HG03521 (cell line): ENCODE results near the gene GJA5.

Experiments
- ATAC-seq: cut with Tn5 transposase; IDR thresholded peaks from one replicate; pipeline ENCODE4 v1.9.1; 2021; ENCODE audit warnings: mild to moderate bottlenecking, moderate library complexity; ENCODE audit not compliant: unreplicated experiment

GJA5 gene

DNA sequence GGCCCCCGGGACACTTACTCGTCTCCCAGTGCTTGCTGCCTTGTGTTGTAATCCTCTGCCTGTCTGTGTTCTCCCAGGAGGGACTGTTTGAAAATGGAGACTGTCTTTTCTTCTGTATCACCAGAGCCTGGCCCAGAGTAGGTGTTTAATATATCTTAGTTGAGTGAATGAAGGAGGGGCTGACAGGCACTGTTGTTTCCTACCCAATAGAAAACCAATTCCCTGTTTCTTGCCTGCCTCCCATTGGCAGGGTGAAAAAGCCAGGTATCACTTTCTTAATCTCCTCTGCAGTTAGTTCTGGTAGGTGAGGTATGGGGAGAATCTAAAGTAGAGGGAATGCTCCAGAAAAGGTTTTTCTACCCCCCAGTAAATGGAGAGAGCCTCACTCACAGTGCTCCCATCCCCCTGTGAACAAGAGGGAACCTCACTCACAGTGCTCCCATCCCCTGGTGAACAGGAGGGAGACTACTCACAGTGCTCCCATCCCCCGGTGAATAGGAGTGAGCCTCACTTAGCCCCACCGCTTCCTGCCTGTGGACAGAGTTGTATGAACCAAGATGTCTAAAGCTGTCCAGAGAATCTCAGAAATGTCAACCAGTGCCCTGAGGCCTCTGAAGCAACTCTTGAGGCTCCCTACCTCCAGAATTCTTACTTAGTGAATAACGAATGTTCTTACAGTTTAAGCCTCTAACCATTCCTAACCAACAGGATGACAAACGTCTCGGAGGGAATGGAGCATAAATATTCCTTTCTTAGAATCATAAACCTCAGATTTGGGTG is at the start of gene GJA5:
Gene GJA5, minus strand, starts transcription at position 122 of the 780 bp plus-strand sequence. CDS start 1,364 bp downstream, outside the sequence.
- ATAC-seq = no peak

DNA sequence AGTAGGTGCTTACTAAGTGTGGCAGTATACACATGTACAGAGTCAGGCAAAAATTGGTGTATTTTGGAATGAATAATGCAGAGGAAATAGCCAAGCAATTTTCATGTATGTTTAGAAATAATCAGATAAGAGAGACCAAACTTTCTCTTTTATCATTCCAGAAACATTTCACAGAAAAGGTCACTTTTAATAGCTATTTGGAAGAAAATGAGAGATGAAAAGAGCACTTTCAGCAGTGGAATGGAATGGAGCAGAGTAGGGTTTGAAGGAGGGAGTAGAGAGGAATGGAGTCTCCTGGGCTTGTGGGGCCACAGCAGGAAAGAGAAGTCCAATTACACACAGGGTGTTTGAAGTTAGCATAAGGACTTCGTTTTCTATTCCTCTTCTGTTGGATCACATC is 48.8 kb upstream of the GJA5 start:
- no peak for ATAC-seq

DNA sequence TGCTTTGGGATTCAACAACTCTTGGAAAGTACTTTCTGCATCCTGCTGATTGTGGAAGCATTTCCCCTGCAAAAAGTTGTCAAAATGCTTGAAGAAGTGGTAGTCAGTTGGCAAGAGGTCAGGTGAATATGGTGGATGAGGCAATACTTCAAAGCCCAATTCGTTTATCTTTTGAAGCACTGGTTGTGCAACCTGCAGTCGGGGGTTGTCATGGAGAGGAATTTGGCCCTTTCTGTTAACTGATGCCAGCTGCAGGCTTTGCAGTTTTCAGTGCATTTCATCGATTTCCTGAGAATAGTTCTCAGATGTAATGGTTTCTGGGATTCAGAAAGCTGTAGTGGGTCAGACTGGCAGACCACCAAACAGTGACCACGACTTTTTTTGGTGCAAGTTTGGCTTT is 47.6 kb upstream of the GJA5 start:
- ATAC-seq = no peak

DNA sequence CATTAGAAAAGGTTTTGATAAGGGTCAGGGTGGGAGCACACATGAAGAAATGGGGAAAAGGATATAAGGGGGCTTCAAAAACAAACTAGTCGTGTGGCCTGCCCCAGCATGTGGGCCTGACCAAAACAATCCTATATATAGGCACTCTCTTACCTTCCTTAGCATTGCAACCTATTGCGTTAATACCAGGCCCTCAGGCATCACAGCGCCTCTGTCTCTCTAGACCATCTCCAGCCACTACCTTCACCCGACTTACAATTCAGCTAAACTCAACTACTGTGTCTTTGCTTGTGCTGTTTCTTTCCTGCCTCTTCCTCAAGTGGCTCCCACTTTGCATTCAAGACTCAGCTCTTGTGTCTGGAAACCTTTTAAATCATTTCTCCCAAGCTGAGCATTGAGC is 47.0 kb upstream of the GJA5 start:
- no peak for ATAC-seq

DNA sequence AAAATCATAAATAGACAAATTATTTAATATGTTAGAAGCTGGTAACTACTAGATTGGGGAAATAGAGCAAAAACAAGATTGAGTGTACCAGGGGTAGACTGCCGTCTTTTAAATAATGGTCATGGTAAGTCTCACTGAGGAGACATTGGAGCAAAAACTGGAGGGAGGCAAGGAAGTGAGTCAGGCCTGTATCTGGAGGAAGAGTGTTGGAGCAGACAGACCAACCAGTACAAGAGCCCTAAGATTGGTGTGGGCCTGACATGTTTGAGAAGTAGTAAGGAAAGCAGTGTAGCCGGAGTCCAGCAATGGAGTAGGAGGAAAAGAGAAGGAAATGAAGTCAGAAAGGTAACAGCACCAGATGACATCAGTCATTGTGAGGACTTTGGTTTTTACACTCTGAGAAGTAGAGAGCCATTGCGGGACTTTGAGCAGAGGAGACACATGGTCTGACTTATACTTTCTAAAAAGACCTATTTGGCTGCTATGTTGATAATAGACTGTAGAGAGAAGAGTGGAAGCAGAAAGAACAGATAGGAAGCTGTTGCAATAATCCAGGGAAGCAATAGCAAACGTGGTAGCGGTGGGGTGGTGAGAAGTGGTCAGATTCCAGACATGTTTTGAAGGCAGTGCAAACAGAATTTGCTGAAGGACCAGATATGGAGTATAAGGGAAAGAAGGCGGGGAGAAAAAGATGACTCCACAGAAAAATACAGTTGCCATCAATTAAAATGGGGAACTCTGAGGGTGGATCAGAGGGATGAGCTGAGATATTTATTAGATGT is 44.7 kb upstream of the GJA5 start:
- no peak for ATAC-seq

DNA sequence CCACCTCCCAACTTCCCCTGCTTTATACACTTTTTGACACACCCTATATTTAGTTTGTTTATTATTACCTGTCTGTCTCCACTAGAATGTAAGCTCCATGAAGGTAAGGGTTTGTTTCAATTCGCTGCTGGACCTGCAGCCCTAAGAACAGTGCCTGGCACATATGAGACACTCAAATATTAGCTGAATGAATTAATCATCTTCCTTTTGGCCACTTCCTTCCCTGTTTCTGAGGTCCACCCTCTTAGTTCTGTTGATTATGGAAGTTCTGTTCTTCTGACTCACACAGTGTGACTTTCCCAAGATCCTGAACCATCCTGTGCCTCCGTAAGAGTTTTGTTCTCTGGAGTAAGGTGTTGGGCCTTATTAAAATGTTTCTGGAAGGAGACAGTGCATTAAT is 40.4 kb upstream of the GJA5 start:
- no peak for ATAC-seq

DNA sequence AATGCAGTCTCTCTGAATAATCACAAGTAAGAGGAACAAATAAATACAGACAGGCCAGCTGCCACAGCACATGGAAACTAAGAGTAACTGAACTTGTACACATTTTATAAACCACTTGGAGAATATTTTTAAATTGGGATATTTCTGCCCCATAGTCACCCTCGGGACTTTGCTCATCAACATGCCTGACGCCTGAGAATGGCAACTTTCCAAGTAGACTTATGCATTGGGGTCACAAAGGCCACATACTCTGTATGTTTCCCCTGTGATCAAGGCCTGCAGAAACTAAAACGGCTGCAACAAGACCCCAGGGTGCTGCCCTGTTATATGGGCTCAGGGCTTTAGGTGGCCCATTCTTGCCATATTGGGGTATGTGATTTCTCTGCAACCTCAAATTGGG is 38.3 kb upstream of the GJA5 start:
- ATAC-seq = no peak

DNA sequence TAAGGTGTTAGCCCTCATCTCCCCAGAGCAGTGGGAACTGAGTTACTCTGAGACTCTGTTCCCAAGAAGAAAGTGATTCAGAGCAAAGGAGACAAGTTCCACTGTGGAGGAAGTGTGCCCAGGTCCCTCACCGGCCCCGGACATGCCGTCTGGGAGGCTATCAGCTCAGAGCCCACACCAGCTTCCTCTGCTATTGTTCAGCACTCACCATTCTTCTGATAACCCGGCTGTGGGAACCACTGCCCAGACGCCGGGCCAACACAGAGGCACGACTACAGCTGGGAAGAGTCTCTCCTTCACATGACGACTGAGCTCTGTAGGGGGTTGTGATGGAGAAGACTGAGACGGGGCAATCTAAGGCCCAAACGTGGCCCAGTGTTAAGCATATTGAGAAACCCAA is 34.2 kb upstream of the GJA5 start:
- ATAC-seq = no peak

DNA sequence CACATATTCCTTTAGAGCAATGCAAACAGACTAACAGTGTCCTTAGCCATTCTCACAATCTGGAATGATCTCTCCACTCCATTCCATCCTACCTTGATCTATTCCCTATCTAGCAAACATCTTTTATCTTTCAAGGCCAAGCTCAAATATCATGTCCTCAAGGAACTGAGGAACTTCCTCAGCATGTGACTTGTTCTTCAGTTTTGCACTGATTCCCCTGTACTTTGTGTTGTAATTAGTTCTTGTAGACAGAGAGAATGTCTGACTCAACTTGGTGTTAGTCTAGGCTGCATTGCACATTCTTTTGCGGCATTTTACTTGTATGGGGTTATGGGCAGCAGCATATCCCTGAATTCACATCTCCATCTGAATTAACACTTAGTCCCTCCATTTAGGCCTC is 31.5 kb upstream of the GJA5 start:
- no peak for ATAC-seq

DNA sequence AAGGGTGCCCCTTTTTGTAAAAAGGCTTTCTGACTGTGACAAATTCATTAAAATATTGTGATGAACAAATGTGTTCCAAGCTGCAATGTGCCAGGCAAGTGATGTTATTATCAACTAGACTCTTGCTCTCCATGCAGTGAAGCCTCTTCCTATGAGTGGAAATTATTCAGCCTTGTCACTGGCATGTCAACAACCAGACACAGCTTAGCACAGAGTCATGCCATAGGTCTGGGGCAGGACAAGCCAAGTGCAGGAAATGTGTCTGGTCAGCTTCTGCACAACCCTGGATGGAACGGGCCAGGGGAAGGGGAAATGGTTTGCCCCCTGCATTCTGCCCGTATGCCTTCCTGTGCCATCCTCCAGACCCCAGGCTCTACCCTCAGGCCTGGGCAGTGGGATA is 27.4 kb upstream of the GJA5 start:
- ATAC-seq = no peak

DNA sequence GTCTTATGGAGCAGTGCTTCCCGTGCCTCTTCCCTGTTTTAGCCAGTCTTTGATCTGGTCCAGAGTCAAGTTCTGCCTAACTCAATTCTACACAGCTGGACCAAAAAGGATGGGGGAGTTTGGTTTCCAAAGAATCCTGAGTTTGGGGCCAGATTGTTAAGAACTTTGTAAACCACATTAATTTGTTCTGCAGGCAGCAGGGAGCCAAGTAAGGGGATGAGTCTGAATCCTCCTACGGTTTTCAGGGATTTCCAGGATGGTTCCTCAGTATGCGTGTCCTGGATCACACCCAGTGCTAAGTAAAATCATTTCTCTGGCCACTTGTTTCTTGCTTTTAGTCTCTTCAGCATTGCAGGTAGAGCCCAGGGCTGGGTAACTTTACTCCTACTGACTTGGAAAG is 26.1 kb upstream of the GJA5 start:
- ATAC-seq = no peak

DNA sequence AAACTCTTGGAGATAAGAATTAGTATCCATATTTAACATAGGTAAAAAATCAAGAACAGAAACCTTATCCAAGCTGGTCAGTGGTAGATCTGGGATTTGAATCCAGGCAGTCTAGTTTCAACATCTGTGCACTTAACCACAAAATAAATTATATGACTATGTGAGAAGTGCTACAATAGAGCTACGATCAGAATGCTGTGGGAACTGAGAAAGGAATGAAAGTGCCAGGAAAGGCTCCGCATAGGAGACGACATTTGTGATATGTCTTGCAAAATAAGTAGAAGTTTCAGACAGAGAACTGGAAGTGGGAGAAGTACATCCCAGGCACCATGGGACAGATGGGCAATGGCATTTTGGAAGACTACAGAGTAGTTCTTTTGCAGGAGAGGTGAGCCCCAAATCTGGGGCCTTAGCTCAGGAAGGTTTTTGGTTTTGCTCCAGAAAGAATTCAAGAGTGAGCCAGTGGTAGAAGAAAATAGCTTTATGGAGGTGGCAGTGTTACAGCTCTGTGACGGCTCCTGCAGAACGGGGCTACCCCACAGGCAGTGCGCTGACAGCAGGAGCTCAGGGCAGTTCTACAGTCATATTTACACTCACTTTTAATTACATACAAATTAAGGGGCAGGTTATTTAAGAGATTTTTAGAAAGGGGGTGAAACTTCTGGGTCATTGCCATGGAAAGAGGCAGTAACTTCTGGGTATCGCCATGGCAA is 25.5 kb upstream of the GJA5 start:
- no peak for ATAC-seq

DNA sequence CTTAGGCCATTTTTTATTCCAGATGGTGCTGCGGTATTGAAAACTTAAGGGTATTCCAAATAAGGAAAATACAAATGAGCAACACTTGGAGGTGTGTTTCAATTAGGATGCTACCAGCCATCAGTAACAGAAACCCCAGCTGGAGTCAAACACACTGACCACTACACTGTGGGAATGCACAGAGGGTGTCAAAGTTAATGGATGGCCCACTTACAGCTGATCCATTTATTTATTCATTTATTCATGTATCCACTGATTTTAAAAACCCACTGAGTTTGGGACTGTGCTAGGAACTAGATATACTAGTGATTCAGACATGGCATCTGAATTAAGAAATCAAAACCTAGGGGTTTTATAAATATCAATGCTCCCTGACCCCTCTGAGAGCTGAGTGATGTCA is 24.5 kb upstream of the GJA5 start:
- ATAC-seq = no peak

DNA sequence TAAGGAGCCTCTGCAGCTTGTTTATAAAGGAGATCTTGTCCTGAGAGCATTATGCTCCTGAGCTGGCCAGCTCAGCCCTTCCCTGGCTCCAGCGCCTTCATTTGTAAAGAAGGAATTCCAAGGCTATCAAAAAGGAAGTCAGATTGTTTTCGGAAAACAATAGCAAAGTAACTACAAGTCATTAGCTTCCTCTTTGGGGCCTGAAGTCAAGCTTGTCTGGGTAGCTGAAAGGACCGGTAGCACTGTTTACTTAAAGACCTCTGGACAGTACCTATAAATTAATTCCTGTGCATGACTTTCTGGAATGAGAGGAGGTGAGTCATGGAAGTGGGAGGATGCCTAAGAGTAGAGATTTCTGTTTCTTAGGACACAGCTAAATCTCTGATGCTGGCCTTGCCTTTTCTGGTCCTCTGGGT is 20.7 kb upstream of the GJA5 start:
- ATAC-seq = no peak

DNA sequence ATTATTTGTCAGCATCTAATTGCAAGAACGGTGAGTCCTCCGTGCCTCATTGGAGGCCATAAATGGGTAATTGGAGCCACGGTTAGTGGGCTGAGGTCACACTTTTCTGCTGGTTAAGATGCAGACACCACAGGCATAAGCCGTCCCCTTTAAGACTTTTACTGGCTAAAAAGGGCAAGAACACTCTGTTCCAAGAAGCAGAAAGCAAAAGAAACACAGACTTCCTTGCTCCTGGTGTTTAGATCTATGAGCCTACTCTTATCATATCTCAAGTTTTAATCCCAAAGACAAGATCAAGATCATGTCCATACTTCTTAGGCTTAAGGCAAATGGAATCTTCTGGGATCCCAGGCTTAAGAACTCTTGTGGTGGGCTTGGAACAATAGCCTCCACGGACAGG is 17.3 kb upstream of the GJA5 start:
- no peak for ATAC-seq

DNA sequence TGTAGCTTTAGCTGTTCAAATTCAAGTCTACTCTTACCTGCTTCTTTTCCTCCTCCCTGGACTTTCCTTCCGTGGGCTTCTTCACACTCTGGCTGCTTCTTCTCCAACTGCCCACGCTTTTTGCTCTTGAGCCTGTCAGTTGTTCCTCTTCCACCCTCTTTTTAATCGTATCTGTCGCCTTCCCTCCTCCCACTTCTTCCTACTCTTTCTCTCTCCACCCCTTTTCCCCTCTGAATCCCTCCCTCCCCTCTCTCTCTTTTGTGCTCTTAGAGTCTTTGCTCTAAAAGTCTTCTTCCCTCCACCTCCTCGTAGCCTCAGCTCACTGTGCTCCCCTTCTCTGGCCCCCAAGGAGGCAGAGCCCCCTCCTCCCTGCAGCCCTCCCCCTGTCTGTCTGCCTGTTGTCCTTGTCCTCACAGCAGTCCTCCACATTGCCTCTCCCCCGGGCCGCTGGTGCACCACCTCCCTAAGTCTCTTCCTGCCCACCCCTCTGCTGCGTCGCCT is 12.9 kb upstream of the GJA5 start:
- no peak for ATAC-seq

DNA sequence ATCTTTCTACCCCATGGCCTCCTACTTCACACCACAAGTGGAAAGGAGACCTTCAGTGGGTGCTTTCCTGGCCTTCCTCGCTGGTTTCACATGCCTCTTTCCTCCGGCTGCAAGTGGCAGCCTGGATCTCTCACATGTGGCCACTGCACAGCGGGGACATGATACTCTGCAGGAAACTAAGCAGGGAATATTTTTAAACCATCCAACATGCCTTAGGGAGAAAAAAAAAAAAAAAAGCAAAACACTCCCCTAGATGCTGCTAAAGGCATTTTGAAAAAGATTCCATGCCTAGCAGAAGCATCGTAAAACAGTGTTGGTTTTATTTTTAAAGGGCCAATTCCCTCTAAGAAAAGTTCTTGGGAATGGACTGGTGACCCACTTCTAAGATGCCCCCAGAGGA is 12.2 kb upstream of the GJA5 start:
- ATAC-seq = no peak

DNA sequence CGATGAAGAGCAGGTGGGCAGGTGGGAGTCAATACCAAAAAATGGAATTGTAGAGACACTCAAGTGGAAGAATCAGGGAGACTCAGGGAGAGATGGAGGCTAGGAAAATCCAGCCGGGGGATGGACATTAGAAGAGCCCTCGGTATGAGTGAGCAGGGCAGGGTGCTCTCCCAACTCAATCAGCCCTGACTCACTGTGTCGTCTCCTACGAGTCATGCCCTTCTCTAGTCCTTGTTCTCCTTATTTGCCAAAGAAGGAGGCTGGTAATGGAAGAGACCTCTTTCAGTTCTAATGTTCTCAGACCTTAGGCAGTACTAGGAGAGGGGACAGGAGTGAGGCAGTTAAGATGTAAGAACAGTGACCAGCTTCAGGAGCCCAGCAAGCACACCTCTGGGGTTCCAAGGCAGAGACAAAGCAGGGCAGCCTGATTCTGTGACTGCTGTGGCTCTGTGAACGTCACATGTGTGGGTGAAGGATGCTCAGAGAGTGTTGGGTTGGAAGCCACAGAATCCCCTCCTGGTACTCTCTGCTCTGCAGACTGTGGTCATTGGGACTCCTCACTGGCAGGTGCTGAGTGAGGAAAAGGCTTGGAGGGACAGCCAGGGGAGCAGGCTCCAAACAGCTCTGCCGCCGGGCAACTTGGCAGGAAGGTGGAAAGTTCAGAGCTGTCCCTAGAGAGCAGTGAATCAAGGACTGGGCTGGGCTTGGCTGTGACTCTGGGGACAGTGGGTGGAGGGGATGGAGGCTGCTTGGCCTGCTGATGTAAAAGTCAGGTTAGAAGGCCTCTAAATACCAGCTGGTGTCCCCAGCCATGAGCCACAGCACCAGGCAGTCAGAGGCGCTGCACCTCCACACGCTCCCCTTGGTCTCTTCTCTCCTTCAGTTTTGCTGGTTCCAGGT is 11.1 kb upstream of the GJA5 start:
- ATAC-seq = no peak

DNA sequence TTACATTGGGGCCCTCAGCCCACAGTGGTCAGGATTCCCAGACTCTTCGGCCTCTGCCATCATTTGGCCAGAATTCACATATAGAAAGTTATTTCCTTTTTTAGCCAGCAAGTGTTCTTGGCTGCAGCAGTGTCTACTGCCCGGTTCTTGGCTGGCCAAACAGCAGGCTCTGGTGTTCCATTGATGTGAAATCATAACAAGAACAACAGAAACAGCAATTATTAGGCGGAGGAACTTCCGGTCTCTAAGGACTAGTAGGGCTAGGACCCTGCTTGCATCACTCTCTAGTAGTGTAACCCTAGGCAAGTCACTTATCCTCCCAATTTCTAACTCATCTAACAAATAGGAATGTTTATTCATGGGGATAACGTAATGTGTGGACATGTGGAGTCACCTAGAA is 8.7 kb upstream of the GJA5 start:
- no peak for ATAC-seq

DNA sequence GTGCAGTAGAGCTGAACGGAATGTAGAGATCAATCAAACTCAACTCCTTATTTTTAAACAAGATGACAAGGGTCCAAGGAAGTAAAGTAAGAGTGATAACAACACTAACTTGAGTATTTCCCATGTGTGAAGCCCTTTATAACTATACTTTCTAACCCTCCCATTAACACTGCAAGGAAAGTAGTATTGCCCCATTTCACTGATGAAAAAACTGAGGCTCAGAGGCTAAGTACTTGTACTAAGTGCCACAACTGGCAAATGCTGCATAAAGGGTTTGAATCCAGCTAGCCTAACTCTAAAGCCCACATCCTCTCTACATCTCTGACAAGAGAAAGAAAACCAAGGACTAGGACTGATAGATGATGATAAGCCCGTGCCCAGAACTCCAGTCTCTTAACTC is 8.2 kb upstream of the GJA5 start:
- no peak for ATAC-seq

DNA sequence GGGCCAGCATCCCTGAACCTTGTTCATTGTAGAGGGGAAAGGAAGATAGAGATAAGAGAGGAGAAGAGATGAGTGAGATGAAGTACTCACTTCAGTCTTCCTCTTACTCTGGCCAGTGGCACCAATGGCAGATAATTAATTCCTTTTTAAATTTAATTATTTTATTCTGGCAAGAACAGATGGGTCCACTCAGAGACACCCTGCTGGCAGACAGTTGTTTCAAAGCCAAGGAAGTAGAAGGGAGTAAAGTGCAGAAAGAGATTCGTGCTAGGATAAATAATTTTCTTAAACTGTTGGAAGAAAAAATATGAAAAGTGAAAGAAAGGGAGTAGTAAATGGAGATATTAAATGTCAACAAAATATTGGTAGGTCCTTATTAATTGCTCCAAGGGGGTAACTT is 7.7 kb upstream of the GJA5 start:
- ATAC-seq = no peak
